Neural progenitor cell (in vitro differentiated cells): ENCODE data around the gene MTAP.

ENCODE experiments used
- EZH2 ChIP-seq: fragments of 200-600 bp; sonication (generic); IDR thresholded peaks from 2 replicates; pipeline ENCODE4 v1.6.1; 2017; ENCODE audit warnings: antibody characterized with exemption, mild to moderate bottlenecking, moderate library complexity
- EZH2phosphoT487 ChIP-seq: fragments of 200-600 bp; sonication (generic); IDR thresholded peaks from 2 replicates; pipeline ENCODE4 v1.6.1; 2017; ENCODE audit warnings: antibody characterized with exemption

DNA sequence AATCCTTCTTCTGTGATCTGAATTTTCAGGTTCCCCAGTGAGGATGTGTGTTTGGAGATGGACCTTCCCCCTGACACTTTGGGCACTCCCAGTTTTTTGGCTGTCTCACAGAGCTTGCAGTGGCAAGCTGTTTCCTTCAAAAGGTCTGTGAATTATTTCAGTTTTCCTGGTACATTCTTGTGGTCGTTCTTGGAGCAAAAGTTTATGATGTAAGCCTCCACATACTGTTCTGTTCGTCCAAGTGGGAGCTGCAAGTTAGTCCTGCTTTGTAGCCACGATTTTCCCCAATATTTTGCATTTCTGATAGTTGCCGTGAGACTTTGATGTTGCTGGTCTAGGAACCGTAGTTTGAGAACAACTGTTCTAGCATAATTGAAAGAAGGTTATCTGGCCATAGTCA is 88.3 kb downstream of the MTAP start:
- TF ChIP-seq EZH2 (no peak), EZH2phosphoT487 (no peak)
